Peyer's patch (tissue), 4 donors: ENCODE data around the gene PALLD.

Experiments used
- CTCF ChIP-seq, 6 experiments: fragments of 450-650 bp in 4 of 6; fragments of 200-600 bp in 2 of 6; sonication (generic) in 1 of 6; IDR thresholded peaks; one replicate each; pipeline ENCODE4 v1.5.1; 2017 to 2019; ENCODE audit warnings: antibody characterized with exemption in 6 of 6, mild to moderate bottlenecking in 3 of 6, moderate library complexity in 1 of 6
- POLR2A ChIP-seq, 2 donors: fragments of 450-650 bp; IDR thresholded peaks; one replicate each; pipeline ENCODE4 v1.5.1; 2017; ENCODE audit warnings: antibody characterized with exemption in 2 of 2, mild to moderate bottlenecking in 2 of 2, moderate library complexity in 2 of 2

DNA sequence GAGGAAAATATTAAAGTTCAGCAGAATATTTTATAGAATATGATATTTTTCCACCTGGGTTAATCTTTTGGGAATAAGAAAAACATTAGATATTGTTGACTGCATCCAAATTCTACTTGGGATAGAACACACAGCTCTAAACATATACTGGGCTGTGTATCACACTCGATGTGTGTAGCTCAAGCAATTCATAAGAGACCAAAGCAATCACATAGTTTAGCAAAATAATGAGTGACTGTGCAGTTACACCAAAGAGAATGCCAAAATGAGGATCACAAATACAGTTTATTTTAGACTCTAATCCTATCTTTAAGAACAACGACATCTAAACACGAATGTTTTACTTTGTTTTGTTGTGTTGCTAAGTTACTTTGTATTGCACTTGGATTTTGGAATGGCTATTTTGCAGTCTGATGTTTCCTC, 412.0 kb downstream of the PALLD start:
- no peak for TF ChIP-seq POLR2A (IDR thresholded peaks at IDR 0.05)
- no peak for TF ChIP-seq CTCF (IDR thresholded peaks at IDR 0.05)
